CD4-positive, alpha-beta memory T cell (primary cell): ENCODE data around the gene SRGAP1. TPM values are rescaled to one million over a fixed set of nuclear protein-coding genes. Genes with fewer than 3 reads are reported as not detected.

Source experiments
- CTCF ChIA-PET: fragments of 350-600 bp; sonication (Branson Sonifier 250); formaldehyde crosslinking; loops from one replicate; lab custom pipeline; 2021; ENCODE audit warnings: inconsistent platforms; ENCODE audit not compliant: partially characterized antibody; lab: Charles Lee
- POLR2A ChIA-PET: fragments of 350-600 bp; sonication (Branson Sonifier 250); formaldehyde crosslinking; loops from one replicate; lab custom pipeline; 2021; ENCODE audit not compliant: partially characterized antibody; lab: Charles Lee
- DNase-seq, 5 donors: peaks; one replicate each; pipeline versions ENCODE4 v3.0.0 to v3.0.0-alpha.2; 2020 to 2022; ENCODE audit warnings: mixed read lengths in 1 of 5
- H3K27ac ChIP-seq: one replicate; pipeline ENCODE4 v1.7.0; 2013; ENCODE audit warnings: low read depth, low read length
- H3K27me3 ChIP-seq: 2 replicates; pipeline ENCODE4 v1.7.0; 2013; ENCODE audit warnings: mild to moderate bottlenecking, low read length, moderate library complexity; ENCODE audit not compliant: insufficient read depth
- H3K36me3 ChIP-seq: 2 replicates; pipeline ENCODE4 v1.7.0; 2013; ENCODE audit warnings: mild to moderate bottlenecking, low read length, moderate library complexity; ENCODE audit not compliant: insufficient read depth
- H3K4me1 ChIP-seq: 2 replicates; pipeline ENCODE4 v1.7.0; 2013; ENCODE audit warnings: mild to moderate bottlenecking, low read length, moderate library complexity; ENCODE audit not compliant: insufficient read depth
- H3K4me3 ChIP-seq, 2 donors: one replicate each; pipeline ENCODE4 v1.7.0; 2013; ENCODE audit warnings: low read length in 2 of 2, mild to moderate bottlenecking in 1 of 2
- H3K9me3 ChIP-seq, 2 donors: one replicate each; pipeline ENCODE4 v1.7.0; 2013; ENCODE audit warnings: low read length in 2 of 2, control low read depth in 1 of 2; ENCODE audit not compliant: control insufficient read depth in 1 of 2
- H3K27ac Mint-ChIP-seq, 7 donors: one replicate each; pipeline ENCODE4 v1.8.0; 2020 to 2021; ENCODE audit warnings: mixed read lengths in 7 of 7, mild to moderate bottlenecking in 6 of 7, inconsistent platforms in 3 of 7, moderate library complexity in 3 of 7
- H3K27me3 Mint-ChIP-seq, 2 donors: one replicate each; pipeline ENCODE4 v1.8.0; 2020 to 2021; ENCODE audit warnings: mixed read lengths in 2 of 2
- H3K36me3 Mint-ChIP-seq, 2 donors: one replicate each; pipeline ENCODE4 v1.8.0; 2020 to 2021; ENCODE audit warnings: mixed read lengths in 2 of 2, inconsistent platforms in 1 of 2, mild to moderate bottlenecking in 1 of 2
- H3K4me1 Mint-ChIP-seq, 4 donors: one replicate each; pipeline ENCODE4 v1.8.0; 2020 to 2021; ENCODE audit warnings: mixed read lengths in 4 of 4, mild to moderate bottlenecking in 1 of 4
- H3K4me3 Mint-ChIP-seq, 8 donors: one replicate each; pipeline ENCODE4 v1.8.0; 2020 to 2021; ENCODE audit warnings: mixed read lengths in 8 of 8, mild to moderate bottlenecking in 7 of 8, moderate library complexity in 6 of 8, inconsistent platforms in 3 of 8
- H3K9me3 Mint-ChIP-seq, 8 donors: one replicate each; pipeline ENCODE4 v1.8.0; 2020 to 2021; ENCODE audit warnings: mixed read lengths in 8 of 8, mild to moderate bottlenecking in 5 of 8, inconsistent platforms in 3 of 8, moderate library complexity in 1 of 8
- intact Hi-C: fragments of 100-400 bp; cut with micrococcal nuclease; formaldehyde crosslinking; loops from one replicate; pipeline ENCODE4 v1.15.1; 2023
- polyA plus RNA-seq, 2 donors: library from polyadenylated mRNA; unstranded; fragments of 300-500 nt; fragmentation: Illumina TruSeq; gene quantifications; one replicate each; pipeline ENCODE4 v1.2.3, GENCODE V29; 2021
- total RNA-seq, 2 experiments: library from RNA; stranded (reverse); gene quantifications; one replicate each; pipeline ENCODE4 v1.2.3, GENCODE V29; 2021

SRGAP1 gene
- total and polyA plus RNA-seq, 4 experiments from 2014 or later, result 0.03 to 0.09 TPM; not detected in 2

- Mint-ChIP-seq H3K4me3 (no peak overlapping the region), H3K4me1 (no peaks in the 10 kb centered on the region), H3K27ac (no peak overlapping the region), H3K27me3 (peaks cover 1 to 9% of the 10 kb centered on the region in 2 donors), H3K9me3 (no peaks in the 10 kb centered on the region), H3K36me3 (no peaks in the 10 kb centered on the region)
- intact Hi-C loops, result no loop called here
- Histone ChIP-seq H3K4me3 (no peak overlapping the region), H3K27ac (no peak overlapping the region), H3K36me3 (no peaks in the 10 kb centered on the region), H3K4me1 (no peaks in the 10 kb centered on the region), H3K9me3 (no peaks in the 10 kb centered on the region), H3K27me3 (no peaks in the 10 kb centered on the region)
- POLR2A ChIA-PET, result no interaction called here
- no peak for DNase-seq
- CTCF ChIA-PET, result no interaction called here
Observed at GRCh38 chr12:64083285-64084210, 239.0 kb downstream of the SRGAP1 start.

GRCh38 chr12:64085154-64085553 lies 240.7 kb downstream of the SRGAP1 start:
- POLR2A ChIA-PET, result no interaction called here
- H3K27ac ChIP-seq, result no peak overlapping the region
- no peak for DNase-seq

GRCh38 chr12:64085996-64086395 lies 241.5 kb downstream of the SRGAP1 start:
- Mint-ChIP-seq H3K4me3 (no peak overlapping the region), H3K27me3 (peaks cover 3 to 8% of the 10 kb centered on the region in 2 donors), H3K27ac (no peak overlapping the region), H3K36me3 (no peaks in the 10 kb centered on the region), H3K4me1 (no peaks in the 10 kb centered on the region), H3K9me3 (no peaks in the 10 kb centered on the region)
- ChIA-PET POLR2A (no interaction called here), CTCF (no interaction called here)
- Histone ChIP-seq H3K4me3 (no peak overlapping the region), H3K9me3 (no peaks in the 10 kb centered on the region), H3K27me3 (no peaks in the 10 kb centered on the region), H3K27ac (no peak overlapping the region), H3K36me3 (no peaks in the 10 kb centered on the region), H3K4me1 (no peaks in the 10 kb centered on the region)
- intact Hi-C loops, result no loop called here
- no peak for DNase-seq

More at GRCh38 chr12:64085154-64085553, 240.7 kb downstream of the SRGAP1 start:
- Mint-ChIP-seq H3K27ac (no peak overlapping the region), H3K4me3 (no peak overlapping the region), H3K27me3 (peaks cover 4 to 13% of the 10 kb centered on the region in 2 donors), H3K9me3 (no peaks in the 10 kb centered on the region), H3K36me3 (no peaks in the 10 kb centered on the region), H3K4me1 (no peaks in the 10 kb centered on the region)
- H3K4me1 ChIP-seq, result no peaks in the 10 kb centered on the region
- no peaks in the 10 kb centered on the region for H3K9me3 ChIP-seq
- CTCF ChIA-PET, result no interaction called here
- no peak overlapping the region for H3K4me3 ChIP-seq
- no peaks in the 10 kb centered on the region for H3K27me3 ChIP-seq
- no peaks in the 10 kb centered on the region for H3K36me3 ChIP-seq
- intact Hi-C loops, result no loop called here

GRCh38 chr12:64086946-64087345 lies 242.4 kb downstream of the SRGAP1 start:
- Mint-ChIP-seq H3K4me3 (no peak overlapping the region), H3K9me3 (no peaks in the 10 kb centered on the region), H3K27me3 (peaks cover 3 to 8% of the 10 kb centered on the region in 2 donors), H3K27ac (no peak overlapping the region), H3K4me1 (no peaks in the 10 kb centered on the region), H3K36me3 (no peaks in the 10 kb centered on the region)
- Histone ChIP-seq H3K9me3 (no peaks in the 10 kb centered on the region), H3K27ac (no peak overlapping the region), H3K4me1 (no peaks in the 10 kb centered on the region), H3K27me3 (no peaks in the 10 kb centered on the region), H3K36me3 (no peaks in the 10 kb centered on the region), H3K4me3 (no peak overlapping the region)
- POLR2A ChIA-PET, result no interaction called here
- CTCF ChIA-PET, result interaction anchor here (1.5 kb wide), 1 partner anchor 11 kb away, joined by 3 read pairs; no protein-coding TSS in a partner anchor
- no peak for DNase-seq
- intact Hi-C loops, result no loop called here

GRCh38 chr12:64087761-64088160 lies 243.3 kb downstream of the SRGAP1 start:
- intact Hi-C loops, result no loop called here
- H3K4me3 ChIP-seq, result no peak overlapping the region
- H3K9me3 Mint-ChIP-seq, result no peaks in the 10 kb centered on the region
- no peak for DNase-seq
- no peaks in the 10 kb centered on the region for H3K9me3 ChIP-seq
- no peak overlapping the region for H3K27ac ChIP-seq
- H3K36me3 ChIP-seq, result no peaks in the 10 kb centered on the region
- H3K4me1 ChIP-seq, result no peaks in the 10 kb centered on the region
- H3K36me3 Mint-ChIP-seq, result no peaks in the 10 kb centered on the region
- ChIA-PET POLR2A (no interaction called here), CTCF (interaction anchor here (1.5 kb wide), 1 partner anchor 12 kb away, joined by 3 read pairs; no protein-coding TSS in a partner anchor)
- no peaks in the 10 kb centered on the region for H3K27me3 ChIP-seq
- H3K27me3 Mint-ChIP-seq, result peaks cover 3 to 8% of the 10 kb centered on the region in 2 donors
- H3K27ac Mint-ChIP-seq, result no peak overlapping the region
- H3K4me3 Mint-ChIP-seq, result no peak overlapping the region
- H3K4me1 Mint-ChIP-seq, result no peaks in the 10 kb centered on the region

GRCh38 chr12:64088431-64089349 lies 244.2 kb downstream of the SRGAP1 start:
- no peaks in the 10 kb centered on the region for H3K36me3 Mint-ChIP-seq
- no peaks in the 10 kb centered on the region for H3K4me1 ChIP-seq
- no peak overlapping the region for H3K4me3 Mint-ChIP-seq
- H3K4me3 ChIP-seq, result no peak overlapping the region
- no peaks in the 10 kb centered on the region for H3K4me1 Mint-ChIP-seq
- no peak overlapping the region for H3K27ac Mint-ChIP-seq
- H3K9me3 ChIP-seq, result no peaks in the 10 kb centered on the region
- DNase-seq, result no peak
- H3K36me3 ChIP-seq, result no peaks in the 10 kb centered on the region
- ChIA-PET POLR2A (no interaction called here), CTCF (no interaction called here)
- intact Hi-C loops, result no loop called here
- no peak overlapping the region for H3K27ac ChIP-seq
- peaks cover 3 to 6% of the 10 kb centered on the region in 2 donors for H3K27me3 Mint-ChIP-seq
- no peaks in the 10 kb centered on the region for H3K27me3 ChIP-seq
- H3K9me3 Mint-ChIP-seq, result no peaks in the 10 kb centered on the region

GRCh38 chr12:64090047-64090446 lies 245.5 kb downstream of the SRGAP1 start:
- H3K27me3 Mint-ChIP-seq, result peaks cover 3 to 5% of the 10 kb centered on the region in 2 donors
- no peaks in the 10 kb centered on the region for H3K4me1 Mint-ChIP-seq
- Histone ChIP-seq H3K36me3 (no peaks in the 10 kb centered on the region), H3K9me3 (no peaks in the 10 kb centered on the region), H3K4me3 (no peak overlapping the region), H3K4me1 (no peaks in the 10 kb centered on the region), H3K27ac (no peak overlapping the region), H3K27me3 (no peaks in the 10 kb centered on the region)
- ChIA-PET POLR2A (no interaction called here), CTCF (no interaction called here)
- no peak overlapping the region for H3K4me3 Mint-ChIP-seq
- intact Hi-C loops, result no loop called here
- DNase-seq, result no peak
- no peak overlapping the region for H3K27ac Mint-ChIP-seq
- no peaks in the 10 kb centered on the region for H3K9me3 Mint-ChIP-seq
- no peaks in the 10 kb centered on the region for H3K36me3 Mint-ChIP-seq
